Parathyroid adenoma (tissue), 2 donors: Measurements from ENCODE around the gene SUN1.
"Not testable (repeated sequence)": the region's sequence is repeated elsewhere in the genome, so short reads cannot be mapped to it uniquely, and the experiment has no call there.

Experiments used
- H2AFZ ChIP-seq: fragments of 300-600 bp; sonication (generic); one replicate; pipeline ENCODE4 v1.7.0; 2017; ENCODE audit warnings: antibody characterized with exemption, mild to moderate bottlenecking
- H3K27ac ChIP-seq: fragments of 300-600 bp; sonication (generic); one replicate; pipeline ENCODE4 v1.7.0; 2017
- H3K27me3 ChIP-seq: fragments of 300-600 bp; sonication (generic); one replicate; pipeline ENCODE4 v1.7.0; 2017; ENCODE audit warnings: low read length; ENCODE audit not compliant: control insufficient read depth, insufficient read depth
- H3K36me3 ChIP-seq: fragments of 300-600 bp; sonication (generic); one replicate; pipeline ENCODE4 v1.7.0; 2017; ENCODE audit warnings: low read length; ENCODE audit not compliant: control insufficient read depth, insufficient read depth
- H3K4me1 ChIP-seq: fragments of 300-600 bp; sonication (generic); one replicate; pipeline ENCODE4 v1.7.0; 2017; ENCODE audit warnings: control low read depth
- H3K4me2 ChIP-seq: fragments of 300-600 bp; sonication (generic); one replicate; pipeline ENCODE4 v1.7.0; 2017; ENCODE audit warnings: low read length
- H3K4me3 ChIP-seq: fragments of 300-600 bp; sonication (generic); one replicate; pipeline ENCODE4 v1.7.0; 2017; ENCODE audit warnings: low read depth, low read length
- H3K79me2 ChIP-seq: fragments of 300-600 bp; sonication (generic); one replicate; pipeline ENCODE4 v1.7.0; 2017; ENCODE audit warnings: control low read depth
- H3K9ac ChIP-seq: fragments of 300-600 bp; sonication (generic); one replicate; pipeline ENCODE4 v1.7.0; 2017; ENCODE audit warnings: mild to moderate bottlenecking
- H3K9me3 ChIP-seq: fragments of 300-600 bp; sonication (generic); one replicate; pipeline ENCODE4 v1.7.0; 2017; ENCODE audit warnings: low read length; ENCODE audit not compliant: control insufficient read depth
- TF ChIP-seq, protein P1 (sequence below): fragments of 300-600 bp; sonication (generic); IDR thresholded peaks from one replicate; pipeline ENCODE4 v1.7.0; 2017; ENCODE audit warnings: antibody characterized with exemption, mild to moderate bottlenecking
- donor health status: primary hyperparathyroidism.

SUN1 gene

GRCh38 chr7:791519-791918 lies 40.8 kb upstream of the SUN1 start:
- Histone ChIP-seq H2AFZ (no peak overlapping the region), H3K27ac (no peak overlapping the region), H3K27me3 (no peaks in the 10 kb centered on the region), H3K4me3 (no peak overlapping the region), H3K4me2 (no peak overlapping the region), H3K9ac (no peak overlapping the region), H3K36me3 (no peaks in the 10 kb centered on the region), H3K9me3 (no peaks in the 10 kb centered on the region), H3K79me2 (no peaks in the 10 kb centered on the region), H3K4me1 (no peaks in the 10 kb centered on the region)
- TF ChIP-seq, protein P1, sequence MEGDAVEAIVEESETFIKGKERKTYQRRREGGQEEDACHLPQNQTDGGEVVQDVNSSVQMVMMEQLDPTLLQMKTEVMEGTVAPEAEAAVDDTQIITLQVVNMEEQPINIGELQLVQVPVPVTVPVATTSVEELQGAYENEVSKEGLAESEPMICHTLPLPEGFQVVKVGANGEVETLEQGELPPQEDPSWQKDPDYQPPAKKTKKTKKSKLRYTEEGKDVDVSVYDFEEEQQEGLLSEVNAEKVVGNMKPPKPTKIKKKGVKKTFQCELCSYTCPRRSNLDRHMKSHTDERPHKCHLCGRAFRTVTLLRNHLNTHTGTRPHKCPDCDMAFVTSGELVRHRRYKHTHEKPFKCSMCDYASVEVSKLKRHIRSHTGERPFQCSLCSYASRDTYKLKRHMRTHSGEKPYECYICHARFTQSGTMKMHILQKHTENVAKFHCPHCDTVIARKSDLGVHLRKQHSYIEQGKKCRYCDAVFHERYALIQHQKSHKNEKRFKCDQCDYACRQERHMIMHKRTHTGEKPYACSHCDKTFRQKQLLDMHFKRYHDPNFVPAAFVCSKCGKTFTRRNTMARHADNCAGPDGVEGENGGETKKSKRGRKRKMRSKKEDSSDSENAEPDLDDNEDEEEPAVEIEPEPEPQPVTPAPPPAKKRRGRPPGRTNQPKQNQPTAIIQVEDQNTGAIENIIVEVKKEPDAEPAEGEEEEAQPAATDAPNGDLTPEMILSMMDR, result no peak

DNA sequence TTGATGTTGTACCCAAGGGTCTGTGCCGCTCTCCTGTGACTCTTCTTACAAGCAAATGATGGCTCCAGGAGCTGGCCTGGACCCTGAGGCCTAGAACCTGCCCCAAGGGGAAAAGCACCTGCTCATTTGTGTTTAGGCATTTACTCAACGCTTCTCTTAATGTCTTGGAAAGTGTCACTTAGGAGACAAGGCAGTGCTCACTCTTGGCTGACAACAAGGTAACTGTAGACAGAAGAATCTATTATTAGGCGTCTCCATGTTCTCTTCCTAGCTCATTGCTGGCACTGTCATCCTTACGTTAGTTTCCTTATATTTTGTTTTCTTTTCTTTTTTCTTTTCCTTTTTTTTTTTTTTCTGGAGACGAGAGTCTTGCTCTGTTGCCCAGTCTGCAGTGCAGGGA lies 38.1 kb upstream of the SUN1 start:
- Histone ChIP-seq H3K27ac (no peak overlapping the region), H2AFZ (no peak overlapping the region)
- TF ChIP-seq, protein P1, result no peak

DNA sequence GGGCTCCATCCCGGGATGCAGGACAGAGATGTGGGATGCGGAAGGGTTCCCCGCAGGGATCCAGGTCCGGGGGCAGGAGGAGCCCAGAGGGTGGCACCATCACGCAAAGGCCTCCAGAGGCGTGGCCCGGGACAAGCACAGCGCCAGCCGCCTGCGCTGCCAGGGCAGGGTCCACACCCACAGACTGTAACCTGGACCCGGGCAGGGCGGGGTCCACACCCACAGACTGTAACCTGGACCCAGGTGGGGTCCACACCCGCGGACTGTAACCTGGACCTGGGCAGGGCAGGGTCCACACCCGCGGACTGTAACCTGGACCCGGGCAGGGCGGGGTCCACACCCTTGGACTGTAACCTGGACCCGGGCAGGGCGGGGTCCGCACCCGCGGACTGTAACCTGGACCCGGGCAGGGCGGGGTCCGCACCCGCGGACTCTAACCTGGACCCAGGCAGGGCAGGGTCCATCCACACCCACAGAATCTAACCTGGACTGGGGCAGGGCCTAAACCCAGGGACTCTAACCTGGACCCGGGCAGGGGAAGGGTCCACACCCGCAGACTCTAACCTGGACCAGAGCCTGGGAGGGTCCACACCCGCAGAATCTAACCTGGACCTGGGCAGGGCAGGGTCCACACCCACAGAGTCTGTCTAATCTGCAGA lies 37.5 kb upstream of the SUN1 start:
- no peaks in the 10 kb centered on the region for H3K36me3 ChIP-seq
- H3K4me2 ChIP-seq, result no peak overlapping the region
- TF ChIP-seq, protein P1, result no peak
- no peaks in the 10 kb centered on the region for H3K27me3 ChIP-seq
- no peaks in the 10 kb centered on the region for H3K9me3 ChIP-seq
- H3K9ac ChIP-seq, result no peak overlapping the region
- no peak overlapping the region for H3K4me3 ChIP-seq
- no peak overlapping the region for H2AFZ ChIP-seq
- H3K27ac ChIP-seq, result no peak overlapping the region
- H3K4me1 ChIP-seq, result no peaks in the 10 kb centered on the region
- no peaks in the 10 kb centered on the region for H3K79me2 ChIP-seq

More for the DNA sequence above, 38.1 kb upstream of the SUN1 start:
- Histone ChIP-seq H3K36me3 (no peaks in the 10 kb centered on the region), H3K9me3 (no peaks in the 10 kb centered on the region), H3K79me2 (no peaks in the 10 kb centered on the region), H3K9ac (no peak overlapping the region), H3K4me2 (no peak overlapping the region), H3K4me3 (no peak overlapping the region), H3K27me3 (no peaks in the 10 kb centered on the region), H3K4me1 (no peaks in the 10 kb centered on the region)

GRCh38 chr7:796434-797169 lies 35.7 kb upstream of the SUN1 start:
- H3K27ac ChIP-seq, H3K4me2 ChIP-seq, H3K4me1 ChIP-seq, H3K79me2 ChIP-seq, H3K9ac ChIP-seq, H3K27me3 ChIP-seq, H2AFZ ChIP-seq, H3K36me3 ChIP-seq, H3K4me3 ChIP-seq, H3K9me3 ChIP-seq: not testable (repeated sequence)

- Histone ChIP-seq H3K27me3 (no peaks in the 10 kb centered on the region), H3K9me3 (no peaks in the 10 kb centered on the region), H3K4me3 (no peak overlapping the region), H3K4me1 (no peaks in the 10 kb centered on the region), H3K4me2 (no peak overlapping the region), H3K36me3 (no peaks in the 10 kb centered on the region), H3K9ac (no peak overlapping the region), H3K79me2 (no peaks in the 10 kb centered on the region), H3K27ac (no peak overlapping the region), H2AFZ (no peak overlapping the region)
- TF ChIP-seq, protein P1, result no peak
These were observed 33.3 kb upstream of the SUN1 start for GRCh38 chr7:798921-799470.
